GM19043 (cell line): ENCODE results near the gene DCST1.

ENCODE experiments used
- ATAC-seq: cut with Tn5 transposase; IDR thresholded peaks from one replicate; pipeline ENCODE4 v1.9.1; 2021; ENCODE audit warnings: low read depth; ENCODE audit not compliant: unreplicated experiment

The DCST1 gene

GRCh38 chr1:155012026-155012546, 21.5 kb upstream of the DCST1 start:
- no peak for ATAC-seq

GRCh38 chr1:155012776-155013602, 20.6 kb upstream of the DCST1 start:
- ATAC-seq: no peak

DNA sequence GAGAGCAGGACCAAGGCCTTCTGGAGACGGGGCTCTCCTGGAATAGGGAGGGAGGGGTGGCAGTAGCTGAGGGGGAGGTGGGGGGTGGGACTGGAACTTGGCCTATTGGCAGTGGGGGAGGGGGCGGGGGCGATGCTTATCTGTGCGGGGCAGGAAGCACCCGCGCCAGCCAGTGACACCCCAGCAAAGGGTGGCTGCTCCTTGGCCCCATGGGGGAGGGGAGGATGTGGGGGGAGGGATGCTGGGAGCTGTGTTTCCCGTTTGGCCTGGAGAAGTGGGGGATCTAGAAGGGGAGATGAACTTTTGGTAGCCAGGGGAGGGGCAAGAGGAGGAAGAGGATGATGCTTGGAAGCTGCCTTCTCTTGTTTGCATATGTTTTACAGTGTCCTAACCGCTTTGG, 20.0 kb upstream of the DCST1 start:
- ATAC-seq: no peak

- ATAC-seq: no peak
These were observed 18.7 kb upstream of the DCST1 start for GRCh38 chr1:155014709-155015508.

- no peak for ATAC-seq
These were observed 17.9 kb upstream of the DCST1 start for GRCh38 chr1:155015527-155016230.

- no peak for ATAC-seq
These were observed 17.3 kb upstream of the DCST1 start for GRCh38 chr1:155016231-155016831.

GRCh38 chr1:155017041-155017945, 16.3 kb upstream of the DCST1 start:
- no peak for ATAC-seq

GRCh38 chr1:155017946-155018316, 15.7 kb upstream of the DCST1 start:
- ATAC-seq: no peak

DNA sequence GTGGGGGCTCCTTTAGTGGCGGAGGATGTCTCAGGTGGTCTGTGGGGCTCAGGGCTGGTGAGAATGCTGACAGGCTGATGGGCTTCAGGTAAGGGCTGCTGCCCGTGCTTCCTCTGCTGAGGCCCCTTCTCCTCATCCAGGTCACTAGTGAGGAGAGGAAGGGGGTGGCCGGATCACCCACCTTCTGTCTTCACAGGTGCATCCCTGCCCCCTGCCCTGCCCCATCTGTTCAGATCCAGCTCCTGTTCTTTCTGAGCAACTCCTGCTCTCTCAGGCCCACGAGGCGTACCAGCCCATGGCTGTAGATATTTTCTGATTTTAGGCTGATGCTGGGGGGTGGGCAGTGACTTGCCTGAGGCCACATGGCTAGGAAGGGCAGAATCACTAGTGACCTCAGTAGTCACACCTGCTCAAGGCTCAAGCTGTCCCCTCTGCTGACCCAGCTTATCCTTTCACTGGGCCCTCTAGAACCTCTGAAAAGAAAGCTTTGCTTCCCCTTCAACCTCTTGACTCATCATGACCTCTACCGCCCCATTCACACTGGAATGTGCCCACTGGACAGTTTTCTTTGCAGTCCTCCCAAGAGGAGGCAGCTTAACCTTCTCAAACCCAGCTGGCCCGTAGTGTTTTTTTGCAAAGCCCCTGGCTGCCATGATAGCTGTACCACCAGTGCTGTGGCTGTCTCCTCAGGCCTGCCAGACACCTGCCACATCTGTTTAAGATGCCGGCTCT, 14.8 kb upstream of the DCST1 start:
- no peak for ATAC-seq

- no peak for ATAC-seq
These were observed 14.0 kb upstream of the DCST1 start for GRCh38 chr1:155019377-155020245.

GRCh38 chr1:155022136-155022926, 11.3 kb upstream of the DCST1 start:
- no peak for ATAC-seq

DNA sequence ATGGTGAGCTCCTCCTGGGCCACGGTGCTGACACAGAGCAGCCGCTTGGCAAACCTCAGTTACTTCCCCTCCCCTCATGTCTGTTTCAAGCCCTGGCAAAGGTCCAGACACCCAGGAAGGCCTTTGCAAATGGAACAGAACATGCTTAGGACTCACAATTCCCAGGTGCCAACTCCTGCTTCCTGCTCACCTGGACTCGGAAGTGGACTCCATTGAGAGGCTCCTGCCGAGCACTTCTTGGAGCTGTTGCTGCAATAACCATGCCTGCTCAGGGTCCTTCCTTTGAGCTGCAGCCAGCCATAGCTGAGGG, 10.7 kb upstream of the DCST1 start:
- ATAC-seq: no peak

- ATAC-seq: no peak
These were observed 10.0 kb upstream of the DCST1 start for GRCh38 chr1:155023627-155024026.

DNA sequence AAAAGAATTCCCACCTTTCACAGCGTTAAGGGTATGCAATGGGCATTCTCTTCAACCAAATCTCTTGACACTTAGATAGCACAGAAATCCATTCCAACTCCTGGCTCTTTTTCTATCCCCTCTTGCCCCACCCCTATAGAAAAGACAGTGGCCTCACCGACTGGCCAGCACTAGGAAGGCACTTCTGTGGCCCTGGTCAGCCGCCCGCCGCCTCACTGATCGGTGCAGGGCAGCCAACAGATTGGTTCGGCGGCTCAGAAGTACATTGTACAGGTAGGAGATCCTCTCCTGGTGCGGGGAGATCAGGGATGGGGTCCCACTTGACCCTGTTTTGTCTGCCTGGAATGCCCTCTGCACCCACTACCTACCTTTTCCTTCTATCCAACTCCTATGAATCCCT, 9.3 kb upstream of the DCST1 start:
- no peak for ATAC-seq

DNA sequence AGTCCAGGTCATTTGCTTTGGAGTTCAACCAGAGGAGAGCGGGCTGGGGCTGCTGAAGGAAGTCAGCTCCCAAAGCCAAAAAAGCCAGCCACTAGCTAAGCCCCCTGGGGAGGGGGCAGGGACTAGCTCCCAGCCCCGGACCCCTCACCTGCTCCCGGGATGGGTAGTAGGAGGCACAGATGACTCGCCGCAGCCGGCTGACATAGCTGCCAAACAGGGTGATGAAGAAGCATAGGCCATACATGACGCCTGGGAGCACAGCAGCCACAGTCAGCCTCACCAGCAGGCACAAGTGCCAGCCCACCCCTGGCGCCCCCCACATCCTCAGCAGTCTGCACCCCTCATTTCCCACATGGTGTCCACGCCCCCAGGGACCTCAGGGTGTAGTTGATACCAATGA, 7.5 kb upstream of the DCST1 start:
- no peak for ATAC-seq

GRCh38 chr1:155026588-155026987, 7.0 kb upstream of the DCST1 start:
- no peak for ATAC-seq

- no peak for ATAC-seq
These were observed 3.9 kb upstream of the DCST1 start for GRCh38 chr1:155029513-155030242.
